HL-60 (cell line): Measurements from ENCODE around the gene ZNF691.
"Not testable (repeated sequence)": the region's sequence is repeated elsewhere in the genome, so short reads cannot be mapped to it uniquely, and the experiment has no call there.

ENCODE experiments used
- GABPA ChIP-seq: IDR thresholded peaks from 2 replicates; pipeline ENCODE4 v1.6.1; 2012; ENCODE audit warnings: low read depth
- POLR2AphosphoS5 ChIP-seq: IDR thresholded peaks from 2 replicates; pipeline ENCODE4 v1.6.1; 2012; ENCODE audit warnings: low read depth
- TF ChIP-seq, protein P1 (sequence below): IDR thresholded peaks from one replicate; pipeline ENCODE4 v1.5.1; 2011; ENCODE audit warnings: low read length, control low read depth, inconsistent platforms; ENCODE audit not compliant: insufficient read depth
- TF ChIP-seq, protein P2 (sequence below): IDR thresholded peaks from 2 replicates; pipeline ENCODE4 v1.6.1; 2012; ENCODE audit warnings: low read depth; ENCODE audit not compliant: insufficient replicate concordance

DNA sequence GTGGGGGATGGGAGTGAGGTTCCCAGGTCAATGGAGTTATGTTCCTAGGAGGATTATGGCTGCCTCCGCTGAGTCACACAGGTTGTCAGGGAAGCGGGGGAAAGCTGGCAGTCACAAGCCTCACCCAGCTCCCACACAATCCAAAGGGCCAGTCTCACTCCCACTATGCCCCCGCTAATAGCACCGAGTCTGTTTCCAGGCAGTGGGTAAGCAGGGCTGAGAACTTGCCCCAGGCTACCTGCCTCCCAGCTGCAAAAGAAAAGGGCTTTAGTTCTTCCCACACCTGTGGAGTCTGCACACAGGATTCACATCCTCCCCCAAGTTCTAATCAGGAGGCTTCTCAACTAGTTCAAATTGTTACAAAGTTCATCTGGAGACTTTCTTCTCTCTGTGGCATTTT lies 53.5 kb downstream of the ZNF691 start:
- TF ChIP-seq, protein P1, sequence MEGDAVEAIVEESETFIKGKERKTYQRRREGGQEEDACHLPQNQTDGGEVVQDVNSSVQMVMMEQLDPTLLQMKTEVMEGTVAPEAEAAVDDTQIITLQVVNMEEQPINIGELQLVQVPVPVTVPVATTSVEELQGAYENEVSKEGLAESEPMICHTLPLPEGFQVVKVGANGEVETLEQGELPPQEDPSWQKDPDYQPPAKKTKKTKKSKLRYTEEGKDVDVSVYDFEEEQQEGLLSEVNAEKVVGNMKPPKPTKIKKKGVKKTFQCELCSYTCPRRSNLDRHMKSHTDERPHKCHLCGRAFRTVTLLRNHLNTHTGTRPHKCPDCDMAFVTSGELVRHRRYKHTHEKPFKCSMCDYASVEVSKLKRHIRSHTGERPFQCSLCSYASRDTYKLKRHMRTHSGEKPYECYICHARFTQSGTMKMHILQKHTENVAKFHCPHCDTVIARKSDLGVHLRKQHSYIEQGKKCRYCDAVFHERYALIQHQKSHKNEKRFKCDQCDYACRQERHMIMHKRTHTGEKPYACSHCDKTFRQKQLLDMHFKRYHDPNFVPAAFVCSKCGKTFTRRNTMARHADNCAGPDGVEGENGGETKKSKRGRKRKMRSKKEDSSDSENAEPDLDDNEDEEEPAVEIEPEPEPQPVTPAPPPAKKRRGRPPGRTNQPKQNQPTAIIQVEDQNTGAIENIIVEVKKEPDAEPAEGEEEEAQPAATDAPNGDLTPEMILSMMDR: not testable (repeated sequence)
- not testable (repeated sequence) for TF ChIP-seq POLR2AphosphoS5, GABPA
- TF ChIP-seq, protein P2, sequence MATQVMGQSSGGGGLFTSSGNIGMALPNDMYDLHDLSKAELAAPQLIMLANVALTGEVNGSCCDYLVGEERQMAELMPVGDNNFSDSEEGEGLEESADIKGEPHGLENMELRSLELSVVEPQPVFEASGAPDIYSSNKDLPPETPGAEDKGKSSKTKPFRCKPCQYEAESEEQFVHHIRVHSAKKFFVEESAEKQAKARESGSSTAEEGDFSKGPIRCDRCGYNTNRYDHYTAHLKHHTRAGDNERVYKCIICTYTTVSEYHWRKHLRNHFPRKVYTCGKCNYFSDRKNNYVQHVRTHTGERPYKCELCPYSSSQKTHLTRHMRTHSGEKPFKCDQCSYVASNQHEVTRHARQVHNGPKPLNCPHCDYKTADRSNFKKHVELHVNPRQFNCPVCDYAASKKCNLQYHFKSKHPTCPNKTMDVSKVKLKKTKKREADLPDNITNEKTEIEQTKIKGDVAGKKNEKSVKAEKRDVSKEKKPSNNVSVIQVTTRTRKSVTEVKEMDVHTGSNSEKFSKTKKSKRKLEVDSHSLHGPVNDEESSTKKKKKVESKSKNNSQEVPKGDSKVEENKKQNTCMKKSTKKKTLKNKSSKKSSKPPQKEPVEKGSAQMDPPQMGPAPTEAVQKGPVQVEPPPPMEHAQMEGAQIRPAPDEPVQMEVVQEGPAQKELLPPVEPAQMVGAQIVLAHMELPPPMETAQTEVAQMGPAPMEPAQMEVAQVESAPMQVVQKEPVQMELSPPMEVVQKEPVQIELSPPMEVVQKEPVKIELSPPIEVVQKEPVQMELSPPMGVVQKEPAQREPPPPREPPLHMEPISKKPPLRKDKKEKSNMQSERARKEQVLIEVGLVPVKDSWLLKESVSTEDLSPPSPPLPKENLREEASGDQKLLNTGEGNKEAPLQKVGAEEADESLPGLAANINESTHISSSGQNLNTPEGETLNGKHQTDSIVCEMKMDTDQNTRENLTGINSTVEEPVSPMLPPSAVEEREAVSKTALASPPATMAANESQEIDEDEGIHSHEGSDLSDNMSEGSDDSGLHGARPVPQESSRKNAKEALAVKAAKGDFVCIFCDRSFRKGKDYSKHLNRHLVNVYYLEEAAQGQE: not testable (repeated sequence)
